Activated gamma-delta T cell (primary cell): ENCODE results near the gene TSPAN19.
"Not testable (repeated sequence)": the region's sequence is repeated elsewhere in the genome, so short reads cannot be mapped to it uniquely, and the experiment has no call there.

Experiments used
- DNase-seq: peaks from one replicate; lab custom pipeline; 2025; lab: John Stamatoyannopoulos, UW
- total RNA-seq, 2 donors: gene quantifications; one replicate each; lab custom pipeline; 2026; lab: John Stamatoyannopoulos, UW

The TSPAN19 gene
- 0 to 0.15 reads per million in 2 donors for total RNA-seq

DNA sequence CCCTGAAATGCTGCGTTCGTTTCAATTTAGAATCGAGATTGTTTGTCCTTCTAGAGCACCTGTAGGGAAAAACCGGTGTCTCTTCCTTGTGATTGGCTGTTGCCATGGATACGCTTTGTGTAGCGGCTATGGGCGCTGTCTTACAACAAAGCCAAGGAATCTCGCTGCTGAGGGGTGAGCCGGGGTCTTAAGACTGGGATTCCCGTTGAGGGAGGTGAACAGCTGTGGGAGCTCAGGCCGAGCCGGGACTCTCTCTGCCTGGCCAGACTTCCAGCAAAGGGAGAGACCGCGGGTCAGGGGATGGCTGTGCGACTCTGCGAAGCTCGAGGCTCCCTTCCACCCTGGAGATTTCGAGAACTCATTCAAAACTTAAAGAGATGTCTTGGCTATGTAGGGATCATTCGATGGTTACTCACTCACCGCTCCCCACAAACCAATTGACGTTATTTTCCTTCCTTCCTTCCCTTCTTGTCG is at the start of gene TSPAN19, which contains the start of gene LRRIQ1:
Gene TSPAN19, minus strand, starts transcription at position 44 of the 474 bp plus-strand sequence. CDS start 6,331 bp downstream, outside the sequence.
Gene LRRIQ1, plus strand, starts transcription at position 118 of the 474 bp plus-strand sequence. CDS start 1,826 bp downstream, outside the sequence.
- no peak for DNase-seq

DNA sequence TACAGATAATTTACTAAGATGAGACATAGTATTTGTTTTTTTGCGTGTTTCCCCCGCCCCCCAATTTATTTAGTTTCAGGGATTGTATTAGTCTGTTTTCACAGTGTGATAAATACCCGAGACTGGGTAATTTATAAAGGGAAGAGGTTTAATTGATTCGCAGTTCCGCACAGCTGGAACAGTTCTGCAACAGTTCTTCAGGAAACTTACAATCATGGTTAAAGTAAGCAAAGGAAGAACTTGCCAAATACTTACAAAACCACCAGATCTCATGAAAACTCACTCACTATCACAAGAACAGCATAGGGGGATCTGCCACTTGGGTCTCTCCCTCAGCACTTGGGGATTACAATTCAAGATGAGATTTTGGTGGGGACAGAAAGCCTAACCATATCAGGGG is 49.0 kb upstream of the TSPAN19 start:
- no peak for DNase-seq

DNA sequence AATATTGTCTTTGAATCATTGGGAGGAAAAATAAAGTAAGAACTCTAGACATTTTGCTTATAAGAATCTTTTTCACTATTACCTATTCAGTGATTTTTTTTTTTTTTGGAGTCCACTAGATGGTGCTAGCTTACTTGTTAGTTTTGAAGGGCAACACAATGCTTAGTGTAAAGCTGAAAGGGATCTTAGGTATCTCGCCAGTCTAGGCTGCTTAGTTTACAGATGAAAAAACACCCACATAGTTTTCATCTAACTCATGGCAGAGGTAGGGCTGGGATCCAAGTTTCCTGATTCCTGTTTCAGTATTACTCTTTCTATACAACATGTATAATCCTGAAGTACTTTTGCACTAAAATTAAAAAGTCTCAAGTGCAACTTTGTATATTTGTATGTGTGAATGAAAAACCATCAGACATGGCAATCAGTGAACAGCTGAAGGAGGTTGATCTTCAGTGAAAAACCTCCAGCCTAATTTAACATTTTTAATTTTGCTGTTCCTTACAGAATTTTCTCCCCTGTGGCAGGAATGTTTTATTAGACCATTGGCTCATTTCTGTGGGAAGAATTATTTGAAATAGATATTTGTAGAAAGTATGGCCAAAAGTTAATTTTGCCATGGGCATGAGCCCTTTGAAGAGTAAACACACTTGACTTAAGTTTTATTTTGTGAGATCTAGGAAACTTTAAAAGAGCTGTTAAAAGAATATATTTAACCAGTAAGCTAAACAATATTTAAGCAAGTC is 40.8 kb upstream of the TSPAN19 start:
- no peak for DNase-seq

DNA sequence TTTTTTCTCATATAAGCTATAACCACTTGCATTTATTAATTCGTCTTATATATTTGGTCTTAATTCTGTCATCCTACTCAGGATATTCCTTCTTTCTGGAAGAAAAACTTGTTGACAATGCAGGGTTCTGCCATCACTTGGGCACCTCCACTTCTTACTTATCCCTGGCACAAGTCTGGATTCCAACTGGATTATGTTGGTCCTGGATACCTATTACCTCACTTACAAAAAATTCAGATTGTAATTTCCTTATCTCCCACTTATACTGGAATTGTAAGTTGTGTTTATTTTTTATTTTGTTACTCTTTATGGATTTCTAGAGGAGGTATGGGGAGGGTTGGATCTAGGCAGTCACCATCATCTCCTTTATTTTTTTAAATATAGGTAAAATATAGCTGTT is 36.7 kb upstream of the TSPAN19 start:
- DNase-seq, result no peak

DNA sequence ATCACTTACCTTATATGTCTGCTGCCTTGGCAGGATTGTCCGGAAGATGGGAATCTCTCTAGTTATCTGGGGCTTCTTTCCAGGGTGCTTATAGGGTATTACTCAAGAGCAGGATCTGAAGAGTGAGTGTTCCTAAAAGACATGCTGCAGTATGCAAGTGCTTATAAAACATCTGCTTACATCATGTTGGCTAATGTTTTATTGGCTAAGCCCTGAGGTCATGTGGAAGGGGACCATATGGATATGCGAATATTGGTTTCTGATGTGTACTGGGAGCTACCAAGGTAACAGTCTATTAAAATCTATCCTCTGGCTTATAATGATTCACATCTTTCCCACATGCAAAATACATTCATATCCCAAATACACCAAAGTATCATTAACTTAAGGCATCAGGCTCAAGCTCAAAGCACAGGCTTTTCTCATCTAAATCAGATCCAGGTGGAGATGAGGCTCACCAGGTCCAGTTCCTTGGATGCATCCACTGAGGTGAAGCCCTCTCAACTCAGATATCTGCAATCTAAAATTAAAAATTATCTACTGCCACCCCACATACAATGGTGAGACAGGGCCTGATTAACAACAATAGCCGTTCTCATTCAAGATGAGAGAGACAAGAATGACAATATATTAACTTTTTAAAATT is 29.9 kb upstream of the TSPAN19 start:
- DNase-seq, result no peak

DNA sequence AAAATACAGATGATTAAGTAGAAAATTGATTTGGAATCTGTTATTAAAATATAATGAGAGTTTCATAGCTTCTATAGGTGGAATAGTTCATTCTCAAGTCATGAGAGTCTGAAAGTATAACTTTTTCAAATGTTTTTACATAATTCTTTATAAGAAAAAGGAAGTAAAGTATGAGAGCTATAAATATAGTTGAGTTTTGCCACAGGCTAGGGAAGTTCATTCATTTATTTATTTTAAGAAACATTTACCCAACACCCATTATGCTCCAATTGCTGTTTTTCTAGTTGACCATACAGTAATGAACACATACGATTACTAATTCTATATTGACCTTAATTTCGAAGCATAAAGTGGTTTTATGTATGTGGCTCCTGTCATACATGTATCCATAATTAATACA is 24.8 kb upstream of the TSPAN19 start:
- DNase-seq, result no peak

DNA sequence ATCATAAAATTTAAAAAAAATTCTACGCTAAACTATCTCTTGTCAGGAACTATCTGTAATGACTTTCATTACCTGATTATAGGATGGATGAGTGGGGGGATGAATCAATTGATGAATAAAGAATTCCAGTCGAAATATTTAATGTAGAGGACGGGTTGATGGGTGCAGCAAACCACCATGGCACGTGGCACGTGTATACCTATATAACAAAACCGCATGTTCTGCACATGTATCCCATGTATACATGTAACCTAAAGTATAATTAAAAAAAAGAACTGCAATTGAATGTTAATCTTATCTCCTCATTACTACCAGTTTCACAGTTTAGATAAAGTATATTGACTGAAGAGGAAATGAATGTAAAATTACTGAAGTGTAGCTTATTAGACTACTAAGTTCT is 23.5 kb upstream of the TSPAN19 start:
- DNase-seq, result no peak

DNA sequence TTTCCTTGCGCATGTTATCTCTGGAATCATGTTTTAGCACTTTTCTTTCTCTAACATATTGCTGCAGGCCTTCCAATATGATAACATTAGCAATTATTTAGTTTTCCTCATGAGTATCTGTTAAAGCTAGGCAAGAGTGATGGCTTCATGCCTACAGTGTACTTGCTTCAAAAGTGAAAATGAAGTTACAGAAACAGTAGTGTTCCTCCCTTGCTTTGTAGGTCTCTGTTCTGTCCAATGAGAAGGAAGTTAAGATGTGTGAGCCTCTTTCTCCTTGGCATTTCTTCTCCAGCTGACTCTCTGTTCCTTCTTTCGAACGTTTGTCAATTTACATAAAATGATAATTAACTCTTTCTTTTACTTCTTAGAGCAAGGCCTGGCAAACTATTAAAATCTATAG is 22.3 kb upstream of the TSPAN19 start:
- no peak for DNase-seq

DNA sequence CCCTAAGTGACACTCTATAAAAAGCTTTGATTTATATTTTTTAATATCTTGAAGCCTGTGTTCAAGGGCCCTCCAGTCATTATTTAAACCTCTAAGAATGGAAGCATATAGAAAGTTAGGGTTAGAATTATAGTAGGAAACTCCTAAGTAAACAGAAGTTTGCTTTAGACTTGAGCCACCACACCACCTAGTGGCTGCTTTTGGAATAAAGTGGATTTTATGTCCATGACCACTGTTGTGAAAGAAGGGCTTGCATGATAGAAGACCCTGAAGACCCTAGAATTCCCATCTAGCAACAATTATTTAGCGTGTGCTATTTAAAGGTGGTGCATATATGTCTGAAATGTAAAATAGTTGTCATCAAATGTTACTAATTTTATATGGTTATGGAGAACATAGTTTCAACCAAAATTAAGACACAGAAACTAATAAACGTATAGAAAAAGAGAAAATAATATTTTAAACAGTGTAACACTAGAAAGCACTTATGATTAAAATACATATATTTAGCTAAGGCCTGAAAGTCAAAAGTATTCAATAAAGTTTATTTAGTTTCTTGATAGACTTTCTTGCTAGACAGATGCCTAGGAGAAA is 21.4 kb upstream of the TSPAN19 start:
- no peak for DNase-seq

DNA sequence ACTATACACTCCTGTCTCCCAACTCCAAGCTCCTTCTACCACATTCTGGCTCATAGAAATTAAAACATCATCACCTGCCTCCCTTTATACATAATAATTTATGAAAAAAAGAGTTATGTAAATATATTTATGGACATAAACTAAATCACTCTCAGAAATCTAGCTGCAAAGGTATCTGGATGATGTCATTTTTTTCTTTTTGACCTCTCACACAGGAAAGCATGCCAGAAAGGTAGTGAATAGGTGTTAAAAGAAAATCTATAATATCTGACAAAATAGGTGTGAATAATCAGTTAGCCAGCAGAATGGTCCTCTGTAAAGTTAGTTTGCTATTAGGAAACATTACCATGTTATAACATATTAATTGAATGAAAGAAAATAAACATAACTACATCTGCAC is 7.8 kb upstream of the TSPAN19 start:
- no peak for DNase-seq

DNA sequence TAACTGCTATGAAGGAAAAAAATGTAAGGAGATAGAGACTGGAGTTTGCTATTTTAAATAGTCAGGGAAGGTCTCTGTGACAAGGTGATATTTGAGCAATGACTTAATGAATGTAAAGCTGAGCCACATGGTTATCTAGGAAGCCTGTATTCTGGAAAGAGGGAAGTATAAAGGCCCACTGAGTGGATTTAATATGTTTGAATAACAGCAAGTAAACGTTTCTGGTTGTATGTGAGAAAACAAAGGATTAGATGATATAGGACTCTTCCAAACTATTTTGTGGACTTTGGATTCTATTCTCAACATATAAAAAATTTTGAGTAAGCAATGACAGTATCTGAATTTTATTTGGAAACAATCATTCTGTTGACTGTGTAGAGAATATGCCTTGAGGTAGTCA is 5.3 kb upstream of the TSPAN19 start:
- no peak for DNase-seq

DNA sequence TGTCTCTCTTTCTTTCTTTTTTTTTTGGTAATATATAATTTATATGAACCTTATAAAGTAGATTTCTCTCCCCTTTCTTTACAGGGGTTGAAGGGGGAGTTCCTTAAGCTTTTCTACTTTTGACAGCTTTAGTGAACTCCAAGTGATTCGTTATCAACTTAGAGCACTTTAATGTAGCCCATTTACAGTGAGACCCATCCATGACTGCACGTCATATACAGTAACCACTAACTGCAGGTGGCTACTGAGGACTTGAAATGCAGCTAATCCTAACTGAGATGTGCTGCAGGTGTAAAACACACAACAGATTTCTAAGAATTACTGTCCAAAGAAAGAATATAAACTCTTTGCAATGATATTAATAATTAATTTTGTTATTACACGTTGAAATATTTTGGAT is 656 bp upstream of the TSPAN19 start:
- no peak for DNase-seq

DNA sequence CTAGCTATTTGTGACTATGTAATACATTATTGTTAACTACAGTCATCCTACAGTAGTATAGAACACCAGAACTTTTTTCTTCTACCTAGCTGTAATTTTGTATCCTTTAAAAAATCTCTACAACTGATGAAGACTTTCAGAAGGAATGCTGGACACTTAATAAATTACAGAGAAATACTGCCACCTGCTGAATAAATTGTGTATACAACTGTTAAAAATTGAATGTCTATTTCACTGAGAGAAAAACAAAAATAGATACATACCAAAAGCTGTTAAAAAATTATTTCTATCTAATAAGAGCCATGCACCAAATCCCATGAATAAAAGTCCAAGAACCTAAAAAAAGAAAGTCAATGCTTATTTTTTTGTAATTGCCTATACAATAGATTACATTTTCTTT is 6.6 kb downstream of the TSPAN19 start:
- no peak for DNase-seq

DNA sequence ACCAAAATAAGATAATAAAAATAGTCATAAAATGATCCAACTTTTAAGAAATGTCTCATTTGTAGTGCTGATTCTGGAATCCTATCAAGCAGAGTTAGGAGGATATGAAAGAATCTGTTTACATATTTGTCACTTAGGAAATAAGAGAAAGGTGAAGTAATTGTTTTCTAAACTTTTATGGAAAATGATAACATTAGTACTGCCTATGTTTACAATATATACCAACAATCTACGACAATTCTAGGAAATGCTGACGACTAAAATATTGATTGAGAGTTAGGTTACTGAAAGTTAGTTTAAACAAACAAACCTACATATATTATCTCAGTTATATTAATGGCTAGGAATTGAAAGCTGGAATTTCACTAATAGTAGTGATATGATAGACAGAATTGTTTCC is 18.0 kb downstream of the TSPAN19 start:
- DNase-seq, result no peak

DNA sequence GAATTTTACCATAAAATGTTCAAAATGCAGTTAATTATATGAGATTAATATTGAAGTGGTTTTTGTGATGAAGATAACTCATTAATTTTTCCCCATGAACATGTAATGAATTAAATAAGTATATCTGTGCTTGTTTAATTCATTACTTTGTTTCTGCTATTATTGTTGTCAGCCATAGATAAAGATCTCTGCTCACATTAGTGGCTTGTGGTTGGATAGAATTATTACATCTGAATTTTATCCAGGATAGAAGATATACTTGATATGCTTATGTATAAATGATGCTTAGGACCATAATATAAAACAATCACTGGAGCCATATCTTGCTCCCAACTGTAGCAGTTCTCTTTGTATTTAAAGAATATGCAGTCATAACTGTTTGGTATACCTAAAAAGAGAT is 18.5 kb downstream of the TSPAN19 start:
- DNase-seq, result no peak

DNA sequence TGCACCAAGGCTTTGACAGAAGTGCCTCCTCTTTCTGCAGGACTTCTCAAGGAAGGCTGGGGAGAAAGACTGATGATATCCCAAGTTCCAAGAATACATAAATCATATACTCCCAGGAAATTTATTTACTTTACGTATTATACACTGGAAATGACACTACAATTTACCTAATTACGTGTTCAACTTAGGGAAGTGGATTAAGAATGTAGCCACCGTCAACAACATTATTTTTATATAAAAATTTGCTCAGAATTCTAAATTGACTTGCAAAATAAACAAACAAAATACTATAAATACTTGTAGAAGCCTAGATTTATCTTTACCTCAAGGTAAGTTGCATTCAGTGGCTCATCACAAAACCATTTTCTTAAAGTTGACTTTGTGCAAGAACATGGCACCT is 18.9 kb downstream of the TSPAN19 start:
- DNase-seq, result no peak

DNA sequence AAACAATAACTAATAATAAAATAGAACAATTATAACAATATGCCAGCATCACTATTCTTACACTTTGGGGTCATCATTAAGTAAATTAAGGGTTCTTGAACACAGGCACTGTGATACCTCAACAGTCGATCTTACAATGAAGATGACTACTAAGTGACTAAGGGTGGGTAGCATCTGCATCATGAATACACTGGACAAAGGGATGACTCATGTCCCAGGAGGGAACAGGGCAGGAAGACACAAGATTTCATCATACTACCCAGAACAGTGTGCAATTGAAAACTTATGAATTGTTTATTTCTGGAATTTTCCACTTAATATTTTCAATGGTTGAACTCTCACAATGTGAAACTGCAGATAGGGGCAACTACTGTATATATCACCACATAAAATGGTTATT is 19.7 kb downstream of the TSPAN19 start:
- no peak for DNase-seq

DNA sequence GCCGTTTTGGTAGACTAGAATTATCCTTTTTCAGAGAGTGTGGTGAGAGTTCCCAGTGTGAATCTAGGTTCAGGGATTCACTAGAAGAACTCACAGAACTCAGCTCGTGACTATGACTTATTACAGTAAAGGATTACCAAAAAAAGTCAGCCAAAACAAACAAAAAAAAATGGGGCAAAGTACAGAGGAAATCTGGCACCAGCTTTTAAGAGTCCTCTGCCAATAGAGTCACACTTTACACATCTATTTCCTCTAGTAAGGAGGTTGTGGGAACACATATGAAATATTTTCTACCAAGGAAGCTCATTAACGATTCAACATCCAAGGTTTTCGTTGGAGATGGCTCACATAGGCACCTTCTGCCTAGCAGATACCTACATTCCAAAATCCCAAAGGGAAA is 28.2 kb downstream of the TSPAN19 start:
- no peak for DNase-seq

DNA sequence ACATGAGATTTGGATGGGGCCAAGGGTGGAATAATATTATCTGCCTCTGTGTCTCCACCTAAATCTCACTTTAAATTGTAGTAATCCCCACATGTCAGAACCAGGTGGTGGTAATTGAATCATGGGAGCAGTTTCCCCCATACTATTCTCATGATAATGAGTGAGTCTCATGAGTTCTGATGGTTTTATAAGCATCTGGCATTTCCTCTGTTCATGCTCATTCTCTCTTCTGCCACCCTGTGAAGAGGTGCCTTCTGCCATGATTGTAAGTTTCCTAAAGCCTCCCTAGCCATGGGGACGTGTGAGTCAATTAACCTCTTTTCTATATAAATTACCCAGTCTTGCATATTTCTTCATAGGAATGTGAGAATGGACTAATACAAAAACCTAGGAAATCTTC is 29.9 kb downstream of the TSPAN19 start:
- no peak for DNase-seq

DNA sequence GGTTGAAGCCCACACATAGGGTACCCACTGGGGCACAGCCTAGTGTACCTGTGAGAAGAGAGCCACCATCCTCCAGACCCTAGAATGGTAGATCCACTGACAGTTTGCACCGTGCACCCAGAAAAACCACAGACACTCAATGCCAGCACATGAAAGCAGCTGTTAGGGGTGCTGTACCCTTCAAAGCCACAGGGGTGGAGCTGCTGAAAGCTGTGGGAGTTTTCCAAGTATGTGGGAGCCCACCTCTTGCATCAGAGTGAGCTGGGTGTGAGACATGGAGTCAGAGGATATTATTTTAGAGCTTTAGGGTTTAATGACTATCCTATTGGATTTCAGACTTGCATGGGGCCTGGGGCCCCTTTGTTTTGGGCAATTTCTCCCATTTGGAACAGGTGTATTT is 30.5 kb downstream of the TSPAN19 start:
- DNase-seq, result no peak

DNA sequence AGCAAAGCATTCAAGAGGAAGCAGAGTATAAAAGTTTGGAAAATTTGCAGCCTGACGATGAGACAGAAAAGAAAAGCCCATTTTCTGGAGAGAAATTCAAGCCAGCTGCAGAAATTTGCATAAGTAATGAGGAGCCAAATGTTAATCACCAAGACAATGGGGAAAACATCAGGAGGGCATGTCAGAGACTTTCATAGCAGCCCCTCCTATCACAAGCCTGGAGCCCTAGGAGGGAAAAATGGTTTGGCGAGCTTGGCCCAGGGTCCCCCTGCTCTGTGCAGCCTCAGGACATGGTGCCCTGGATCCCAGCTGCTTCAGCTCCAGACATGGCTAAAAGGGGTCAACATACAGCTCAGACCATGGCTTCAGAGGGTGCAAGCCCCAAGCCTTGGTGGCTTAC is 31.0 kb downstream of the TSPAN19 start:
- DNase-seq, result not testable (repeated sequence)

DNA sequence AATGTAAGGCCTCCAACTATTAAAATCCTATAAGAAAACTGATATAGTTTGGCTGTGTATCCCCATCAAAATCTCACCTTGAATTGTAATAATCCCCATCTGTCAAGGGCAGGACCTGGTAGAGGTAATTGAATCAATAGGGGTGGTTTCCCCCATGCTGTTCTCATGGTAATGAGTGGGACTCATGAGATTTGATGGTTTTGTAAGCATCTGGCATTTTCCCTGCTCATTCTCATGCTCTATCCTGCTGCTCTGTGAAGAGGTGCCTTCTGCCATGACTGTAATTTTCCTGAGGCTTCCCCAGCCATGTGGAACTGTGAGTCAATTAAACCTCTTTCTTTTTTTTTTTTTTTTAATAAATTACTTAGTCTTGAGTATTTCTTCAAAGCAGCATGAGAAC is 31.9 kb downstream of the TSPAN19 start:
- no peak for DNase-seq

DNA sequence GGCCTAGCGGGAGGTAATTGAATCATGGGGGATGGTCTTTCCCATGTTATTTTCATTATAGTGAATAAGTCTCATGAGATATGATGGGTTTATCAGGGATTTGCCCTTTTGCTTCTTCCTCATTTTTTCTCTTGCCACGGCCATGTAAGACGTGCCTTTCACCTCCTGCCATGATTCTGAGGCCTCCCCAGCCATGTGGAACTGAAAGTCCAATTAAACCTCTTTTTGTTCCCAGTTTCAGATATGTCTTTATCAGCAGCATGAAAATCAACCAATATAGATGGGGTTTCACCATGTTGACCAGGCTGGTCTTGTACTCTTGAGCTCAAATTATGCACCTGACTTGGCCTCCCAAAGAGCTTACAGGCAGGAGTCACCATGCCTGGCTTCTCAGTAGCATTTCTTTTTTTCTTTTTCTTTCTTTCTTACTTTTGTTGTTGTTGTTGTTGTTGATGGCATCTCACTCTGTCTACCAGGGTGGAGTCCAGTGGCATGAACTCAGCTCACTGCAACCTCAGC is 33.2 kb downstream of the TSPAN19 start:
- no peak for DNase-seq
